NCI-H1694 treated with DMSO at 0.1 percent for 48 hours (cell line): ENCODE measurements around the gene WDR54.
A peak's percentile ranks its signal among the peaks of the same experiment; 100 is the strongest.

Experiments
- DNase-seq: peaks from one replicate; lab custom pipeline; 2025; lab: John Stamatoyannopoulos, UW

Gene WDR54

GRCh38 chr2:74421221-74421870 lies at the start of gene WDR54, which contains the start of gene C2orf81:
Gene WDR54 (plus strand): TSS chr2:74421730. CDS start chr2:74422154, 424 bp downstream.
Gene C2orf81 (minus strand): TSS chr2:74421619. CDS start chr2:74421560, 59 bp downstream.
- DNase-seq = peak; percentile 77

GRCh38 chr2:74372674-74373073 lies 48.9 kb upstream of the WDR54 start:
- no peak for DNase-seq

GRCh38 chr2:74373221-74373676 lies 48.3 kb upstream of the WDR54 start:
- no peak for DNase-seq

- DNase-seq = no peak
Observed at GRCh38 chr2:74373985-74374384, 47.5 kb upstream of the WDR54 start.

GRCh38 chr2:74374509-74375205 lies 46.9 kb upstream of the WDR54 start:
- peak; percentile 73 for DNase-seq

GRCh38 chr2:74375838-74376237 lies 45.7 kb upstream of the WDR54 start:
- no peak for DNase-seq

- DNase-seq = no peak
Observed at GRCh38 chr2:74378007-74378406, 43.5 kb upstream of the WDR54 start.

GRCh38 chr2:74379851-74380789 lies 41.4 kb upstream of the WDR54 start, which contains the start of gene DCTN1:
Gene DCTN1 (minus strand): TSS chr2:74380311. CDS start chr2:74380037, 274 bp downstream.
- peak; percentile 4 for DNase-seq

- no peak for DNase-seq
Observed at GRCh38 chr2:74381751-74382150, 39.8 kb upstream of the WDR54 start.

GRCh38 chr2:74383254-74383653 lies 38.3 kb upstream of the WDR54 start:
- DNase-seq = no peak

- DNase-seq = no peak
Observed at GRCh38 chr2:74384051-74384450, 37.5 kb upstream of the WDR54 start.

- no peak for DNase-seq
Observed at GRCh38 chr2:74385396-74385795, 36.1 kb upstream of the WDR54 start.

- no peak for DNase-seq
Observed at GRCh38 chr2:74387346-74387745, 34.2 kb upstream of the WDR54 start.

- DNase-seq = no peak
Observed at GRCh38 chr2:74390606-74391005, 30.9 kb upstream of the WDR54 start.

- no peak for DNase-seq
Observed at GRCh38 chr2:74391209-74391579, 30.3 kb upstream of the WDR54 start.

- DNase-seq = peak; percentile 93
Observed at GRCh38 chr2:74391580-74392448, 29.7 kb upstream of the WDR54 start.

GRCh38 chr2:74392449-74392743 lies 29.1 kb upstream of the WDR54 start:
- no peak for DNase-seq

GRCh38 chr2:74393525-74393924 lies 28.0 kb upstream of the WDR54 start:
- no peak for DNase-seq

GRCh38 chr2:74396149-74396548 lies 25.4 kb upstream of the WDR54 start:
- no peak for DNase-seq

GRCh38 chr2:74399785-74400184 lies 21.7 kb upstream of the WDR54 start:
- DNase-seq = peak; percentile 13

GRCh38 chr2:74401891-74402290 lies 19.6 kb upstream of the WDR54 start:
- DNase-seq = no peak

GRCh38 chr2:74406035-74406434 lies 15.5 kb upstream of the WDR54 start:
- DNase-seq = no peak
